Measurements from ENCODE around the gene CD3E. TPM values are rescaled to one million over a fixed set of nuclear protein-coding genes. Genes with fewer than 3 reads are reported as not detected.

Gene CD3E
- total RNA-seq, 1 experiment from 2014 or later = 0.39 TPM

GRCh38 chr11:118310781-118311485 lies 6.4 kb downstream of the CD3E start:
- no peak for DNase-seq
- H3K27ac Mint-ChIP-seq (ENCODE audit: unreplicated experiment) = no peak overlapping the region
- Histone ChIP-seq H3K4me1 (peaks cover 46% of the 10 kb centered on the region), H3K36me3 (ENCODE audit: control insufficient read depth, insufficient read depth, low read length) (no peaks in the 10 kb centered on the region), H3K27me3 (replicated peaks; ENCODE audit: control insufficient read depth, insufficient read depth, low read length) (no peaks in the 10 kb centered on the region), H3K4me3 (ENCODE audit: low read depth, low read length) (no peak overlapping the region), H3K9me3 (no peaks in the 10 kb centered on the region)
- no TSS peak for BruUV-seq (replicated peaks)
- H3K4me3 Mint-ChIP-seq (ENCODE audit: unreplicated experiment) = no peak overlapping the region
- intact Hi-C loops (cut with micrococcal nuclease; ENCODE audit: unreplicated experiment) = no loop called here
- H3K27me3 Mint-ChIP-seq (ENCODE audit: insufficient read depth, unreplicated experiment) = no peaks in the 10 kb centered on the region
- peaks cover 12% of the 10 kb centered on the region for H3K36me3 Mint-ChIP-seq (ENCODE audit: insufficient read depth, unreplicated experiment)
- H3K4me1 Mint-ChIP-seq (ENCODE audit: low read depth, unreplicated experiment) = peaks cover 38% of the 10 kb centered on the region
- CTCF ChIA-PET = interaction anchor here (1.0 to 1.5 kb wide), 5 partner anchors 10 to 112 kb away, joined by 3 to 8 read pairs (median 4); no protein-coding TSS in a partner anchor
- TF ChIP-seq, protein P1, sequence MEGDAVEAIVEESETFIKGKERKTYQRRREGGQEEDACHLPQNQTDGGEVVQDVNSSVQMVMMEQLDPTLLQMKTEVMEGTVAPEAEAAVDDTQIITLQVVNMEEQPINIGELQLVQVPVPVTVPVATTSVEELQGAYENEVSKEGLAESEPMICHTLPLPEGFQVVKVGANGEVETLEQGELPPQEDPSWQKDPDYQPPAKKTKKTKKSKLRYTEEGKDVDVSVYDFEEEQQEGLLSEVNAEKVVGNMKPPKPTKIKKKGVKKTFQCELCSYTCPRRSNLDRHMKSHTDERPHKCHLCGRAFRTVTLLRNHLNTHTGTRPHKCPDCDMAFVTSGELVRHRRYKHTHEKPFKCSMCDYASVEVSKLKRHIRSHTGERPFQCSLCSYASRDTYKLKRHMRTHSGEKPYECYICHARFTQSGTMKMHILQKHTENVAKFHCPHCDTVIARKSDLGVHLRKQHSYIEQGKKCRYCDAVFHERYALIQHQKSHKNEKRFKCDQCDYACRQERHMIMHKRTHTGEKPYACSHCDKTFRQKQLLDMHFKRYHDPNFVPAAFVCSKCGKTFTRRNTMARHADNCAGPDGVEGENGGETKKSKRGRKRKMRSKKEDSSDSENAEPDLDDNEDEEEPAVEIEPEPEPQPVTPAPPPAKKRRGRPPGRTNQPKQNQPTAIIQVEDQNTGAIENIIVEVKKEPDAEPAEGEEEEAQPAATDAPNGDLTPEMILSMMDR (IDR thresholded peaks at IDR 0.05; ENCODE audit: insufficient read depth in 1 of 2, low read depth in 1 of 2, low read length in 1 of 2, severe bottlenecking in 1 of 2, unreplicated experiment in 1 of 2) = no peak
- no peaks in the 10 kb centered on the region for H3K9me3 Mint-ChIP-seq (ENCODE audit: unreplicated experiment)
- POLR2A ChIA-PET = no interaction called here

- no TSS peak for BruUV-seq (replicated peaks)
- no peak for DNase-seq
- Mint-ChIP-seq H3K4me1 (ENCODE audit: low read depth, unreplicated experiment) (peaks cover 44% of the 10 kb centered on the region), H3K27ac (ENCODE audit: unreplicated experiment) (no peak overlapping the region), H3K27me3 (ENCODE audit: insufficient read depth, unreplicated experiment) (no peaks in the 10 kb centered on the region), H3K4me3 (ENCODE audit: unreplicated experiment) (no peak overlapping the region), H3K36me3 (ENCODE audit: insufficient read depth, unreplicated experiment) (peaks cover 12% of the 10 kb centered on the region), H3K9me3 (ENCODE audit: unreplicated experiment) (no peaks in the 10 kb centered on the region)
- Histone ChIP-seq H3K27me3 (replicated peaks; ENCODE audit: control insufficient read depth, insufficient read depth, low read length) (no peaks in the 10 kb centered on the region), H3K9me3 (no peaks in the 10 kb centered on the region), H3K36me3 (ENCODE audit: control insufficient read depth, insufficient read depth, low read length) (no peaks in the 10 kb centered on the region), H3K4me1 (peaks cover 51% of the 10 kb centered on the region), H3K4me3 (ENCODE audit: low read depth, low read length) (no peak overlapping the region)
- CTCF ChIA-PET = interaction anchor here (1.0 to 1.5 kb wide), 5 partner anchors 11 to 113 kb away, joined by 3 to 8 read pairs (median 4); no protein-coding TSS in a partner anchor
- POLR2A ChIA-PET = interaction anchor here (0.8 kb wide), 2 partner anchors 10 to 59 kb away, joined by 3 to 4 read pairs; partner anchors contain the start of gene MPZL3
- TF ChIP-seq, protein P1 (IDR thresholded peaks at IDR 0.05; ENCODE audit: insufficient read depth in 1 of 2, low read depth in 1 of 2, low read length in 1 of 2, severe bottlenecking in 1 of 2, unreplicated experiment in 1 of 2) = no peak
- intact Hi-C loops (cut with micrococcal nuclease; ENCODE audit: unreplicated experiment) = no loop called here
Measured at GRCh38 chr11:118311518-118311917, 7.0 kb downstream of the CD3E start.

GRCh38 chr11:118312328-118312727 lies 7.8 kb downstream of the CD3E start:
- Mint-ChIP-seq H3K9me3 (ENCODE audit: unreplicated experiment) (no peaks in the 10 kb centered on the region), H3K4me1 (ENCODE audit: low read depth, unreplicated experiment) (peaks cover 52% of the 10 kb centered on the region), H3K27me3 (ENCODE audit: insufficient read depth, unreplicated experiment) (no peaks in the 10 kb centered on the region), H3K4me3 (ENCODE audit: unreplicated experiment) (no peak overlapping the region), H3K27ac (ENCODE audit: unreplicated experiment) (no peak overlapping the region), H3K36me3 (ENCODE audit: insufficient read depth, unreplicated experiment) (peaks cover 15% of the 10 kb centered on the region)
- ChIA-PET POLR2A (interaction anchor here (0.8 kb wide), 2 partner anchors 9 to 60 kb away, joined by 3 to 4 read pairs; partner anchors contain the start of gene MPZL3), CTCF (interaction anchor here (1.0 to 1.5 kb wide), 3 partner anchors 11 to 114 kb away, joined by 3 to 8 read pairs (median 4); no protein-coding TSS in a partner anchor)
- no peaks in the 10 kb centered on the region for H3K27me3 ChIP-seq (replicated peaks; ENCODE audit: control insufficient read depth, insufficient read depth, low read length)
- no peaks in the 10 kb centered on the region for H3K9me3 ChIP-seq
- TF ChIP-seq, protein P1 (IDR thresholded peaks at IDR 0.05; ENCODE audit: insufficient read depth in 1 of 2, low read depth in 1 of 2, low read length in 1 of 2, severe bottlenecking in 1 of 2, unreplicated experiment in 1 of 2) = no peak
- no peaks in the 10 kb centered on the region for H3K36me3 ChIP-seq (ENCODE audit: control insufficient read depth, insufficient read depth, low read length)
- DNase-seq = no peak
- intact Hi-C loops (cut with micrococcal nuclease; ENCODE audit: unreplicated experiment) = no loop called here
- no peak overlapping the region for H3K4me3 ChIP-seq (ENCODE audit: low read depth, low read length)
- peaks cover 59% of the 10 kb centered on the region for H3K4me1 ChIP-seq
- BruUV-seq (replicated peaks) = no TSS peak

All from Caco-2 (cell line).